ENCODE results near the gene SLC35E4. TPM values are rescaled to one million over a fixed set of nuclear protein-coding genes. Genes with fewer than 3 reads are reported as not detected.

SLC35E4 gene
- total and polyA plus RNA-seq, 4 donors, result 0.14 to 1.2 (median 0.30) TPM

GRCh38 chr22:30685178-30685577, 49.6 kb downstream of the SLC35E4 start:
- no peaks in the 10 kb centered on the region for H3K4me1 ChIP-seq (ENCODE audit: control insufficient read depth in 4 of 4, insufficient read depth in 4 of 4, low read length in 3 of 4)
- WGBS, result 75% methylated on average over 7 of the region's 7 CpGs
- TF ChIP-seq FOXA2 (IDR thresholded peaks at IDR 0.05) (no peak), SP1 (IDR thresholded peaks at IDR 0.05) (no peak), NR2F2 (IDR thresholded peaks at IDR 0.05) (no peak), ZBTB33 (IDR thresholded peaks at IDR 0.05) (no peak), MAX (IDR thresholded peaks at IDR 0.05) (no peak), FOXA1 (IDR thresholded peaks at IDR 0.05) (no peak), RXRA (IDR thresholded peaks at IDR 0.05) (no peak), ATF3 (IDR thresholded peaks at IDR 0.05) (no peak), GABPA (IDR thresholded peaks at IDR 0.05 in 1 of 2, conservative IDR thresholded peaks at IDR 0.05 in 1 of 2) (no peak), RAD21 (IDR thresholded peaks at IDR 0.05) (no peak), HNF4G (IDR thresholded peaks at IDR 0.05) (no peak), JUND (IDR thresholded peaks at IDR 0.05) (no peak), HNF4A (conservative IDR thresholded peaks at IDR 0.05) (no peak), TAF1 (conservative IDR thresholded peaks at IDR 0.05) (no peak), CTCF (IDR thresholded peaks at IDR 0.05; ENCODE audit: low read depth, low read length, missing input control) (no peak), EGR1 (IDR thresholded peaks at IDR 0.05; ENCODE audit: low read depth in 2 of 2) (no peak), YY1 (IDR thresholded peaks at IDR 0.05) (no peak)
- TF ChIP-seq, protein P1, sequence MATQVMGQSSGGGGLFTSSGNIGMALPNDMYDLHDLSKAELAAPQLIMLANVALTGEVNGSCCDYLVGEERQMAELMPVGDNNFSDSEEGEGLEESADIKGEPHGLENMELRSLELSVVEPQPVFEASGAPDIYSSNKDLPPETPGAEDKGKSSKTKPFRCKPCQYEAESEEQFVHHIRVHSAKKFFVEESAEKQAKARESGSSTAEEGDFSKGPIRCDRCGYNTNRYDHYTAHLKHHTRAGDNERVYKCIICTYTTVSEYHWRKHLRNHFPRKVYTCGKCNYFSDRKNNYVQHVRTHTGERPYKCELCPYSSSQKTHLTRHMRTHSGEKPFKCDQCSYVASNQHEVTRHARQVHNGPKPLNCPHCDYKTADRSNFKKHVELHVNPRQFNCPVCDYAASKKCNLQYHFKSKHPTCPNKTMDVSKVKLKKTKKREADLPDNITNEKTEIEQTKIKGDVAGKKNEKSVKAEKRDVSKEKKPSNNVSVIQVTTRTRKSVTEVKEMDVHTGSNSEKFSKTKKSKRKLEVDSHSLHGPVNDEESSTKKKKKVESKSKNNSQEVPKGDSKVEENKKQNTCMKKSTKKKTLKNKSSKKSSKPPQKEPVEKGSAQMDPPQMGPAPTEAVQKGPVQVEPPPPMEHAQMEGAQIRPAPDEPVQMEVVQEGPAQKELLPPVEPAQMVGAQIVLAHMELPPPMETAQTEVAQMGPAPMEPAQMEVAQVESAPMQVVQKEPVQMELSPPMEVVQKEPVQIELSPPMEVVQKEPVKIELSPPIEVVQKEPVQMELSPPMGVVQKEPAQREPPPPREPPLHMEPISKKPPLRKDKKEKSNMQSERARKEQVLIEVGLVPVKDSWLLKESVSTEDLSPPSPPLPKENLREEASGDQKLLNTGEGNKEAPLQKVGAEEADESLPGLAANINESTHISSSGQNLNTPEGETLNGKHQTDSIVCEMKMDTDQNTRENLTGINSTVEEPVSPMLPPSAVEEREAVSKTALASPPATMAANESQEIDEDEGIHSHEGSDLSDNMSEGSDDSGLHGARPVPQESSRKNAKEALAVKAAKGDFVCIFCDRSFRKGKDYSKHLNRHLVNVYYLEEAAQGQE (IDR thresholded peaks at IDR 0.05), result no peak
- H3K27ac ChIP-seq (ENCODE audit: low read depth in 1 of 2, low read length in 2 of 2), result no peak overlapping the region
- no peak overlapping the region for H3K9ac ChIP-seq (ENCODE audit: low read depth in 1 of 2, low read length in 2 of 2)
- H3K9me3 ChIP-seq (ENCODE audit: control insufficient read depth in 4 of 4, low read length in 3 of 4), result no peaks in the 10 kb centered on the region
- H3K36me3 ChIP-seq (ENCODE audit: control insufficient read depth in 4 of 4, insufficient read depth in 3 of 4, low read depth in 1 of 4, low read length in 3 of 4), result no peaks in the 10 kb centered on the region
- H3K27me3 ChIP-seq (ENCODE audit: control insufficient read depth in 4 of 4, insufficient read depth in 4 of 4, low read length in 3 of 4), result no peaks in the 10 kb centered on the region
- DNase-seq (ENCODE audit: low spot score), result no peak
- no peak overlapping the region for H3K4me3 ChIP-seq (ENCODE audit: low read depth in 1 of 3, low read length in 3 of 3)

Measured in liver (tissue), 9 donors.